ENCODE results near the gene SLC1A4. TPM values are rescaled to one million over a fixed set of nuclear protein-coding genes. Genes with fewer than 3 reads are reported as not detected.

Gene SLC1A4
- total and polyA plus RNA-seq, 10 of the 15 experiments (the other 5 are each of a cell fraction or from before 2014, with no cell fraction given), result 10.8 to 43.2 (median 27.7) TPM

GRCh38 chr2:64985447-64985846 lies 3.8 kb upstream of the SLC1A4 start:
- ATAC-seq (peak; percentile 10), DNase-seq (ENCODE audit: low read depth, low spot score) (peak; percentile 44), FAIRE-seq (no peak)
- Histone ChIP-seq H2AFZ (ENCODE audit: control insufficient read depth, low read depth, low read length) (no peak overlapping the region), H3K4me1 (ENCODE audit: control insufficient read depth, insufficient read depth, low read length) (peaks cover 39% of the 10 kb centered on the region), H3K27ac (ENCODE audit: control insufficient read depth, insufficient read depth) (0 out of 2 replicates have a peak overlapping the region, but pooled peaks have one; percentile 4), H3K9ac (ENCODE audit: control insufficient read depth, insufficient read depth, low read length) (no peak overlapping the region), H3K79me2 (ENCODE audit: control insufficient read depth, insufficient read depth, low read length) (peaks cover 18% of the 10 kb centered on the region), H3K27me3 (replicated peaks in 1 of 2; ENCODE audit: control insufficient read depth in 2 of 2, insufficient read depth in 2 of 2, low read length in 1 of 2) (no peaks in the 10 kb centered on the region), H3K36me3 (ENCODE audit: control insufficient read depth in 2 of 2, insufficient read depth in 2 of 2, low read length in 1 of 2) (no peaks in the 10 kb centered on the region), H4K20me1 (ENCODE audit: control insufficient read depth, insufficient read depth) (no peaks in the 10 kb centered on the region), H3K4me2 (ENCODE audit: control insufficient read depth, insufficient read depth) (peak overlapping the region; percentile 53), H3K4me3 (no peak overlapping the region), H3K9me3 (replicated peaks; ENCODE audit: control insufficient read depth, insufficient read depth, low read length) (no peaks in the 10 kb centered on the region)
- WGBS (ENCODE audit: insufficient coverage, insufficient replicate concordance, low lambda C conversion rate, missing lambda C conversion rate), result 34% methylated on average over 7 of the region's 7 CpGs
- in situ Hi-C loops (cut with MboI), result loop anchor here (10.0 kb wide), 1 partner anchor 51 kb away; no protein-coding TSS in a partner anchor
- POLR2A ChIA-PET, result interaction anchor here (0.9 to 1.8 kb wide), 6 partner anchors 9 to 68 kb away, joined by 3 to 5 read pairs (median 4); no protein-coding TSS in a partner anchor
- SMC1A ChIA-PET (ENCODE audit: uncharacterized antibody, unreplicated experiment), result interaction anchor here (0.6 to 2.5 kb wide), 5 partner anchors 40 to 1124 kb away, joined by 3 to 10 read pairs (median 6); no protein-coding TSS in a partner anchor
- intact Hi-C loops (cut with micrococcal nuclease; ENCODE audit: unreplicated experiment), result loop anchor here (5.0 kb wide), 4 partner anchors 47 to 333 kb away; partner anchors contain the start of genes ACTR2 and SERTAD2
- no TSS peak for BruUV-seq (replicated peaks)
- CTCF ChIA-PET, result interaction anchor here (0.8 to 1.5 kb wide), 2 partner anchors 38 to 80 kb away, joined by 3 read pairs; no protein-coding TSS in a partner anchor
- RAD21 ChIA-PET (ENCODE audit: unreplicated experiment), result interaction anchor here (0.8 to 10.2 kb wide), 4 partner anchors 46 to 70 kb away, joined by 3 to 73 read pairs (median 4); no protein-coding TSS in a partner anchor
- TF ChIP-seq BHLHE40 (IDR thresholded peaks at IDR 0.05; ENCODE audit: borderline replicate concordance in 1 of 2, low read depth in 2 of 2, low read length in 1 of 2) (peak in 1 of 2 experiments; percentile 26; a peak in 1 of 4 replicates), E2F4 (IDR thresholded peaks at IDR 0.05; ENCODE audit: low read depth, low read length) (no peak), RFX5 (IDR thresholded peaks at IDR 0.05; ENCODE audit: low read depth, low read length) (no peak), TARDBP (IDR thresholded peaks at IDR 0.05; ENCODE audit: borderline replicate concordance) (no peak), CTCF (IDR thresholded peaks at IDR 0.05 in 2 of 3, conservative IDR thresholded peaks at IDR 0.05 in 1 of 3; ENCODE audit: control insufficient read depth in 2 of 3, extremely low read depth in 1 of 3, insufficient read depth in 1 of 3, low read depth in 3 of 3, low read length in 3 of 3) (no peak), BMI1 (IDR thresholded peaks at IDR 0.05; ENCODE audit: borderline replicate concordance) (no peak), MEF2A (IDR thresholded peaks at IDR 0.05; ENCODE audit: insufficient read depth, low read depth, low read length) (no peak), SMAD1 (IDR thresholded peaks at IDR 0.05; ENCODE audit: low read depth, partially characterized antibody) (no peak), PKNOX1 (IDR thresholded peaks at IDR 0.05) (no peak), CREM (IDR thresholded peaks at IDR 0.05; ENCODE audit: low read depth) (peak; percentile 49; the same call in 1 of the 2 replicates), HDAC6 (IDR thresholded peaks at IDR 0.05; ENCODE audit: unreplicated experiment) (no peak), FOXM1 (IDR thresholded peaks at IDR 0.05; ENCODE audit: low read depth, low read length) (peak; percentile 79; the same call in 1 of the 2 replicates), RUNX3 (IDR thresholded peaks at IDR 0.05; ENCODE audit: low read length) (peak; percentile 84), SIN3A (IDR thresholded peaks at IDR 0.05; ENCODE audit: low read depth, low read length) (no peak), POLR2A (IDR thresholded peaks at IDR 0.05; ENCODE audit: low read depth, low read length) (no peak), SMARCA5 (IDR thresholded peaks at IDR 0.05) (no peak), KAT2A (conservative IDR thresholded peaks at IDR 0.05; ENCODE audit: control insufficient read depth, low read depth, low read length) (no peak), ZBED1 (IDR thresholded peaks at IDR 0.05; ENCODE audit: borderline replicate concordance) (0 out of 2 replicates have a peak, but pooled peaks have one; percentile 72), JUNB (IDR thresholded peaks at IDR 0.05) (peak; percentile 6), MTA3 (IDR thresholded peaks at IDR 0.05; ENCODE audit: borderline replicate concordance, low read length) (peak; percentile 80; the same call in 1 of the 2 replicates), CBX3 (IDR thresholded peaks at IDR 0.05; ENCODE audit: borderline replicate concordance, low read depth) (no peak), NFYA (IDR thresholded peaks at IDR 0.05; ENCODE audit: borderline replicate concordance, low read depth, low read length) (no peak), EGR1 (IDR thresholded peaks at IDR 0.05; ENCODE audit: borderline replicate concordance in 1 of 2, low read depth in 2 of 2, low read length in 2 of 2) (no peak)

Data from GM12878 (cell line).